Measurements from ENCODE around the gene GPHN.

DNA sequence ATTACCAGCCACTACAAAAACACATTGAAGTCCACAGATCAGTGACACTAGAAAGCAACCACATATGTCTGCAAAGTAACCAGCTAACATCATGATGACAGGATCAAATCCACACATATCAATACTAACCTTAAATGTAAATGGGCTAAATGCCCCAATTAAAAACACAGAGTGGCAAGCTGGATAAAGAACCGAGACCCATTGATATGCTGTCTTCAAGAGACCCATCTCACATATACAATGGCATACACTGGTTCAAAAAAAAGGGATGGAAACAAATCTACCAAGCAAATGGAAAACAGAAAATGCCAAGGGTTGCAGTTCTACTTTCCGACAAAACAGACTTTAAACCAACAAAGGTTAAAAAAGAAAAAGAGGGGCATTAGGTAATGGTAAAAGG, 307.7 kb downstream of the GPHN start:
- no peak for TF ChIP-seq EZH2 (IDR thresholded peaks at IDR 0.05; ENCODE audit: low read length)
- TF ChIP-seq CTCF (optimal IDR thresholded peaks at IDR 0.05 in 1 of 3, IDR thresholded peaks at IDR 0.05 in 1 of 3, conservative IDR thresholded peaks at IDR 0.05 in 1 of 3; ENCODE audit: extremely low read depth in 1 of 3, insufficient read depth in 2 of 3, low read length in 3 of 3): no peak
